Caco-2 (cell line): Measurements from ENCODE around the gene DTNB. TPM values are rescaled to one million over a fixed set of nuclear protein-coding genes. Genes with fewer than 3 reads are reported as not detected.

Experiments used
- BruUV-seq: library from RNA; stranded (reverse); fragments of 400-500 nt; replicated peaks from 2 replicates; lab custom pipeline; 2021; lab: Mats Ljungman, UMichigan
- CTCF ChIA-PET: fragments of 300-600 bp; sonication (Branson Sonifier 250); formaldehyde crosslinking; loops from one replicate; lab custom pipeline; 2022; ENCODE audit warnings: antibody characterized with exemption; lab: Charles Lee
- POLR2A ChIA-PET: fragments of 300-600 bp; sonication (Branson Sonifier 250); formaldehyde crosslinking; loops from one replicate; lab custom pipeline; 2022; ENCODE audit warnings: antibody characterized with exemption; lab: Charles Lee
- DNase-seq, 2 experiments: peaks; one replicate each; pipeline versions ENCODE4 v3.0.0 to v3.0.0-alpha.2; 2020 to 2022
- H3K27me3 ChIP-seq: replicated peaks from 2 replicates; pipeline ENCODE4 v1.6.0; 2011; ENCODE audit warnings: low read length; ENCODE audit not compliant: control insufficient read depth, insufficient read depth
- H3K36me3 ChIP-seq: 2 replicates; pipeline ENCODE4 v1.5.1; 2011; ENCODE audit warnings: low read length; ENCODE audit not compliant: control insufficient read depth, insufficient read depth
- H3K4me1 ChIP-seq: fragments of 250-450 bp; sonication (Bioruptor Pico); 2 replicates; pipeline ENCODE4 v1.5.1; 2020; ENCODE audit warnings: mild to moderate bottlenecking
- H3K4me3 ChIP-seq: 2 replicates; pipeline ENCODE4 v1.5.1; 2011; ENCODE audit warnings: low read depth, mild to moderate bottlenecking, control low read depth, low read length
- H3K9me3 ChIP-seq: fragments of 250-450 bp; sonication (Bioruptor Pico); 2 replicates; pipeline ENCODE4 v1.5.1; 2020; ENCODE audit warnings: mild to moderate bottlenecking, moderate library complexity
- H3K27ac Mint-ChIP-seq: one replicate; pipeline ENCODE4 v1.8.0; 2022; ENCODE audit warnings: mixed read lengths; ENCODE audit not compliant: unreplicated experiment
- H3K27me3 Mint-ChIP-seq: one replicate; pipeline ENCODE4 v1.8.0; 2022; ENCODE audit warnings: mixed read lengths; ENCODE audit not compliant: insufficient read depth, unreplicated experiment
- H3K36me3 Mint-ChIP-seq: one replicate; pipeline ENCODE4 v1.8.0; 2022; ENCODE audit warnings: mild to moderate bottlenecking, mixed read lengths; ENCODE audit not compliant: insufficient read depth, unreplicated experiment
- H3K4me1 Mint-ChIP-seq: one replicate; pipeline ENCODE4 v1.8.0; 2022; ENCODE audit warnings: low read depth, mixed read lengths; ENCODE audit not compliant: unreplicated experiment
- H3K4me3 Mint-ChIP-seq: one replicate; pipeline ENCODE4 v1.8.0; 2022; ENCODE audit warnings: mild to moderate bottlenecking, moderate library complexity, mixed read lengths; ENCODE audit not compliant: unreplicated experiment
- H3K9me3 Mint-ChIP-seq: one replicate; pipeline ENCODE4 v1.8.0; 2022; ENCODE audit warnings: mixed read lengths; ENCODE audit not compliant: unreplicated experiment
- intact Hi-C: fragments of 100-400 bp; cut with micrococcal nuclease; formaldehyde crosslinking; loops from one replicate; pipeline ENCODE4 v1.10.0; 2022; ENCODE audit not compliant: unreplicated experiment
- total RNA-seq: library from RNA; stranded (reverse); gene quantifications from 2 replicates; pipeline ENCODE4 v1.2.3, GENCODE V29; 2022
- TF ChIP-seq, protein P1 (sequence below), 2 experiments: fragments of 200-600 bp in 1 of 2; IDR thresholded peaks; 1 replicate in 1 of 2; 2 replicates in 1 of 2; pipeline versions ENCODE4 v1.5.1 to v1.8.0; 2011 to 2022; ENCODE audit warnings: antibody characterized with exemption in 1 of 2, control low read depth in 1 of 2, inconsistent platforms in 1 of 2, low read depth in 1 of 2, low read length in 1 of 2, mild to moderate bottlenecking in 1 of 2, moderate library complexity in 1 of 2; ENCODE audit not compliant: insufficient read depth in 1 of 2, severe bottlenecking in 1 of 2, unreplicated experiment in 1 of 2

Gene DTNB
- total RNA-seq, 1 experiment from 2014 or later: 50.4 TPM

DNA sequence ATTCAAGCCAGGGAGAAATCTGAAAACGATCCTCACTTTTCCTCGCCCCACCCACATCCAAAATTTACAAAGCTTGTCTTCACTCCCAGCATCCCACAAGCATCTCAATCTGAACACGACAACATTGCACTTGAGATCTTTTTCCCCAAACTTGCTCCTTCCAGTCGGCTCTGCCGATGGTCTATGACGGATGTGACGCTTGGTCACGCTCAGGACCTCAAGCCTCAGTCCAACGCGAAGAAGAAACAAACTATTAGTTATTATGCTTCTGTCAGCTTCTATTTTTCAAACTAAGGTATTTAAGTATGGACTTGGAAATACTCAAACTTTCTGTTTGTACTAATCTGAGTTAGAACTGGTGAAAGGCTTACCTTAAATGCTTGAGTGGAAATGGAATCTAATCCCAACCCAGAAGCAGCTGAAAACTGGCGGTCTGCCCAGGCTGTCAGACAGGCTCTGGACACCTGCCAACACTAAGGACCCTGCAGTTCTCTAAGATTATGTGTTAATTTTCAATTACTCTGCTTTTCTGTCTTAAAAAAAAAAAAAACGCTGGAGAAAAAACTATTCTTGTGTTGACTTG is 199.5 kb downstream of the DTNB start:
- TF ChIP-seq, protein P1, sequence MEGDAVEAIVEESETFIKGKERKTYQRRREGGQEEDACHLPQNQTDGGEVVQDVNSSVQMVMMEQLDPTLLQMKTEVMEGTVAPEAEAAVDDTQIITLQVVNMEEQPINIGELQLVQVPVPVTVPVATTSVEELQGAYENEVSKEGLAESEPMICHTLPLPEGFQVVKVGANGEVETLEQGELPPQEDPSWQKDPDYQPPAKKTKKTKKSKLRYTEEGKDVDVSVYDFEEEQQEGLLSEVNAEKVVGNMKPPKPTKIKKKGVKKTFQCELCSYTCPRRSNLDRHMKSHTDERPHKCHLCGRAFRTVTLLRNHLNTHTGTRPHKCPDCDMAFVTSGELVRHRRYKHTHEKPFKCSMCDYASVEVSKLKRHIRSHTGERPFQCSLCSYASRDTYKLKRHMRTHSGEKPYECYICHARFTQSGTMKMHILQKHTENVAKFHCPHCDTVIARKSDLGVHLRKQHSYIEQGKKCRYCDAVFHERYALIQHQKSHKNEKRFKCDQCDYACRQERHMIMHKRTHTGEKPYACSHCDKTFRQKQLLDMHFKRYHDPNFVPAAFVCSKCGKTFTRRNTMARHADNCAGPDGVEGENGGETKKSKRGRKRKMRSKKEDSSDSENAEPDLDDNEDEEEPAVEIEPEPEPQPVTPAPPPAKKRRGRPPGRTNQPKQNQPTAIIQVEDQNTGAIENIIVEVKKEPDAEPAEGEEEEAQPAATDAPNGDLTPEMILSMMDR (IDR thresholded peaks at IDR 0.05; ENCODE audit: insufficient read depth in 1 of 2, low read depth in 1 of 2, low read length in 1 of 2, severe bottlenecking in 1 of 2, unreplicated experiment in 1 of 2): no peak
- BruUV-seq: no TSS peak
- no peak overlapping the region for H3K27ac Mint-ChIP-seq

DNA sequence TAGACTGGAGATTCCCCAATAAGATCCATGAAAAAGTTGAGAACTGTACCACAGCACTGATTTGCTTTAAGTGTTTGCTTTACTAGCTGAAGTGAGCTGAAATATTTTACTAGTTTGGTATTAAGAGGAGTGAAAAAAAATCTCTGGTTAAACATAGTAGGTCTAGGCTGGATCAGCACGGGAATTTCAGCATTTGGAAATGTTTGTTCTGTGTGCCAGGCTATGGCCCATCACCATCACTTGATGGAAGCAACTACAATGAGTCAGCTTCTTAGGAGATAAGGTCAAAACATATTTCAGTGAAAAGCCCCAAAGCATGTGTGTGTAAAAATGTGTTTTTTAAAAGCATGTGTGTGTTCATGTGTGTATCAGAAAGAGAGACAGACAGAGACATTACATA is 200.2 kb downstream of the DTNB start:
- CTCF ChIA-PET: interaction anchor here (0.6 kb wide), 1 partner anchor 126 kb away, joined by 4 read pairs; no protein-coding TSS in a partner anchor
- H3K4me3 ChIP-seq: no peak overlapping the region
- intact Hi-C loops: no loop called here
- H3K9me3 ChIP-seq: no peaks in the 10 kb centered on the region
- H3K27me3 ChIP-seq: no peaks in the 10 kb centered on the region
- no peaks in the 10 kb centered on the region for H3K4me1 ChIP-seq
- Mint-ChIP-seq H3K9me3 (no peaks in the 10 kb centered on the region), H3K27me3 (no peaks in the 10 kb centered on the region), H3K4me3 (no peak overlapping the region), H3K27ac (no peak overlapping the region), H3K36me3 (peaks cover 8% of the 10 kb centered on the region), H3K4me1 (peaks cover 10% of the 10 kb centered on the region)
- no TSS peak for BruUV-seq
- no peaks in the 10 kb centered on the region for H3K36me3 ChIP-seq
- TF ChIP-seq, protein P1 (IDR thresholded peaks at IDR 0.05; ENCODE audit: insufficient read depth in 1 of 2, low read depth in 1 of 2, low read length in 1 of 2, severe bottlenecking in 1 of 2, unreplicated experiment in 1 of 2): no peak
- no peak for DNase-seq
- POLR2A ChIA-PET: no interaction called here

More for the DNA sequence above, 199.5 kb downstream of the DTNB start:
- DNase-seq: no peak
- H3K36me3 Mint-ChIP-seq: peaks cover 8% of the 10 kb centered on the region
- H3K9me3 Mint-ChIP-seq: no peaks in the 10 kb centered on the region
- no peak overlapping the region for H3K4me3 Mint-ChIP-seq
- peaks cover 10% of the 10 kb centered on the region for H3K4me1 Mint-ChIP-seq
- Histone ChIP-seq H3K4me3 (no peak overlapping the region), H3K9me3 (no peaks in the 10 kb centered on the region), H3K36me3 (no peaks in the 10 kb centered on the region), H3K27me3 (no peaks in the 10 kb centered on the region), H3K4me1 (no peaks in the 10 kb centered on the region)
- ChIA-PET POLR2A (no interaction called here), CTCF (no interaction called here)
- intact Hi-C loops: no loop called here
- no peaks in the 10 kb centered on the region for H3K27me3 Mint-ChIP-seq

DNA sequence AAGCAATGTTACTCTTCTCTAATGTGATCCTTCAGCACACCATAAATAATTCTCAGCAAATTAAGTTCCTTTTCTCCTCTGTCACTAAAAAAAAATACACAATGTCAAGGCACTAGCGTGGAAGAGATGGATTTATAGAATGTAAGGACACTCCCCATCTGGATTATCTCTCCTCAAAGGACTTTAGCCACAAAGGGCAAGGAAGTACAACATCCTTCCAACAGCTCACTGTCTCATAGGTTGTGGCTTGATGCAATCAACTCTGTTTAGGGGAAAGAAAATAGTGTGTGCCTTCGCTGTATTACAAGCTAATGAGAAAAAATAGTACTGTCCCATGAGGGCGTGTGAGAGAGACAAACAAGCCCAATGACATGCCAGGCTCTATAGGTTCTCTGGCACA is 202.6 kb downstream of the DTNB start:
- intact Hi-C loops: no loop called here
- Mint-ChIP-seq H3K4me3 (no peak overlapping the region), H3K4me1 (peaks cover 10% of the 10 kb centered on the region), H3K36me3 (peaks cover 8% of the 10 kb centered on the region), H3K27me3 (no peaks in the 10 kb centered on the region), H3K9me3 (no peaks in the 10 kb centered on the region), H3K27ac (no peak overlapping the region)
- Histone ChIP-seq H3K27me3 (no peaks in the 10 kb centered on the region), H3K36me3 (no peaks in the 10 kb centered on the region), H3K4me1 (no peaks in the 10 kb centered on the region), H3K4me3 (no peak overlapping the region), H3K9me3 (no peaks in the 10 kb centered on the region)
- no peak for DNase-seq
- no TSS peak for BruUV-seq
- CTCF ChIA-PET: no interaction called here
- POLR2A ChIA-PET: no interaction called here
- TF ChIP-seq, protein P1 (IDR thresholded peaks at IDR 0.05; ENCODE audit: insufficient read depth in 1 of 2, low read depth in 1 of 2, low read length in 1 of 2, severe bottlenecking in 1 of 2, unreplicated experiment in 1 of 2): no peak
